CD4-positive, alpha-beta T cell treated with Interleukin-6 for 4 hours (primary cell): ENCODE data around the gene STOM.
"Not testable (repeated sequence)": the region's sequence is repeated elsewhere in the genome, so short reads cannot be mapped to it uniquely, and the experiment has no call there.

Source experiments
- DNase-seq: peaks from one replicate; pipeline ENCODE4 v3.0.0-alpha.2; 2020; ENCODE audit warnings: mixed read lengths

STOM gene

GRCh38 chr9:121298689-121299466, 71.2 kb downstream of the STOM start:
- DNase-seq = no peak

- DNase-seq = no peak
Measured at GRCh38 chr9:121298016-121298538, 72.0 kb downstream of the STOM start.

GRCh38 chr9:121297389-121297788, 72.7 kb downstream of the STOM start:
- DNase-seq = no peak

DNA sequence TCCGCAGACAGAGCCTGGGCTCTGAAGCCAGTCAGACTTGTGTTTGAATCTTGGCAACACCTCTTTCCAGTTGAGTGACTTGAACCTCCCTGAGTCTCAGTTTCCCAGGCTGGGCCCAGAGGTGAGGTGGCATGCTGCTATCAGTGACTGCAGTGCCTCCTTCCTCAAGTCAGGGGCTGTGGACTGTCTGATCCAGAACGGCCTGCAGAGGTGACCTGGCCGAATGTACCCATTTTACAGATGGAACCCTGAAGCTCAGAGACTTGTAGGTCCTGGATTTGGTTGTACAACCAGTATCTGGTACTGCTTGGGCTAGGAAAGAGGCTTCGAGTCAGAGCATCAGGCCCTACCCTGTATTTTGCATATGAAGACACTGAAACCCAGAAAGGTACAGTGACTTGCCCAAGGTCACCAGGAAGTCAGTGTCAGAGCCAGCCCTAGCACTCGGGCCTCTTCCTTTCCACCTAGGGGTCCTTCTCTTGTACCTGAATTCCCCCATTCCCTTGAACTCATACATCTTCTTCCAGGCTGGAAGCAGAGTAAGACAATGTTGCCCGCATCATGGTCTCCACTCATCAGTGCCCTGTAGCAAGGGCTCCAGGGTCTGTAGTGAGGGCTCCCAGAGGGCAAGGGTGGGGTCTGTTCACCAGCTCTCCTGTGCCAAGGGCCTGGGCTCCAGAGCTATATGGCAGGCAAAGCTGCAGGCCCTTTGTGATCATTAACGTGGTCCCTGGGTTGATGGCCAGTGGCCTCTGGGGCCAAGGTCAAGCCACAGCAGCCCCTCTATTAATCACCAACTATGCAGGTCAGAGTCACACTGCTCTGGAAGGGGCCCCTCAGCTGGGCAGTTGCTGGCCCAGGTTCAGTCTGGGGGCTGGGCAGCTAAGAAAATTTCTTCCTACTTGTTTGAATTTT, 73.6 kb downstream of the STOM start:
- no peak for DNase-seq

GRCh38 chr9:121295662-121296191, 74.3 kb downstream of the STOM start:
- no peak for DNase-seq

GRCh38 chr9:121294866-121295661, 75.0 kb downstream of the STOM start:
- no peak for DNase-seq

- DNase-seq = no peak
Measured at GRCh38 chr9:121294151-121294743, 75.8 kb downstream of the STOM start.

- no peak for DNase-seq
Measured at GRCh38 chr9:121292801-121293241, 77.2 kb downstream of the STOM start.

GRCh38 chr9:121292051-121292450, 78.0 kb downstream of the STOM start:
- DNase-seq = no peak

- not testable (repeated sequence) for DNase-seq
Measured at GRCh38 chr9:121291536-121291935, 78.5 kb downstream of the STOM start.

GRCh38 chr9:121289772-121290370, 80.2 kb downstream of the STOM start:
- no peak for DNase-seq

GRCh38 chr9:121289026-121289771, 80.9 kb downstream of the STOM start:
- DNase-seq = no peak
